DND-41 (cell line): Measurements from ENCODE around the gene ZP1.

Source experiments
- ATAC-seq: fragments of 200-7000 bp; cut with Tn5 transposase; 3 replicates; pipeline ENCODE4 v1.9.1; 2021; ENCODE audit warnings: low read depth; ENCODE audit not compliant: insufficient read depth
- DNase-seq: peaks from one replicate; pipeline ENCODE4 v3.0.0-alpha.2; 2020
- H2AFZ ChIP-seq: 2 replicates; pipeline ENCODE4 v1.6.0; 2012; ENCODE audit warnings: low read depth, low read length
- H3K27ac ChIP-seq: 2 replicates; pipeline ENCODE4 v1.5.1; 2012; ENCODE audit warnings: low read length, inconsistent platforms
- H3K27me3 ChIP-seq: fragments of 200-600 bp; sonication (generic); 2 replicates; pipeline ENCODE4 v1.6.0; 2012; ENCODE audit warnings: low read length, mild to moderate bottlenecking, inconsistent platforms; ENCODE audit not compliant: insufficient read depth, poor library complexity
- H3K36me3 ChIP-seq: 2 replicates; pipeline ENCODE4 v1.5.1; 2012; ENCODE audit warnings: low read length, inconsistent platforms; ENCODE audit not compliant: insufficient read depth
- H3K4me1 ChIP-seq: 2 replicates; pipeline ENCODE4 v1.5.1; 2012; ENCODE audit warnings: mild to moderate bottlenecking, low read length; ENCODE audit not compliant: insufficient read depth
- H3K4me2 ChIP-seq: 2 replicates; pipeline ENCODE4 v1.6.0; 2012; ENCODE audit warnings: mild to moderate bottlenecking, moderate library complexity, low read length, inconsistent platforms; ENCODE audit not compliant: insufficient read depth
- H3K4me3 ChIP-seq, 2 experiments: fragments of 200-600 bp in 1 of 2; shearing (Covaris generic) in 1 of 2; 2 replicates each; pipeline ENCODE4 v1.5.1; 2012 to 2016; ENCODE audit warnings: inconsistent platforms in 2 of 2, low read length in 2 of 2, mild to moderate bottlenecking in 2 of 2, low read depth in 1 of 2, moderate library complexity in 1 of 2
- H3K79me2 ChIP-seq: 2 replicates; pipeline ENCODE4 v1.6.0; 2012; ENCODE audit warnings: low read length, inconsistent platforms; ENCODE audit not compliant: insufficient read depth
- H3K9ac ChIP-seq: 2 replicates; pipeline ENCODE4 v1.6.0; 2012; ENCODE audit warnings: low read depth, mild to moderate bottlenecking, inconsistent platforms, low read length, moderate library complexity
- H3K9me3 ChIP-seq: 2 replicates; pipeline ENCODE4 v1.5.1; 2012; ENCODE audit warnings: low read length, moderate library complexity, mild to moderate bottlenecking, inconsistent platforms; ENCODE audit not compliant: insufficient read depth, severe bottlenecking
- H4K20me1 ChIP-seq: 2 replicates; pipeline ENCODE4 v1.6.0; 2012; ENCODE audit warnings: low read length; ENCODE audit not compliant: insufficient read depth
- EZH2 ChIP-seq: IDR thresholded peaks from 3 replicates; pipeline ENCODE4 v1.6.1; 2012; ENCODE audit warnings: borderline replicate concordance, low read depth, mild to moderate bottlenecking, moderate library complexity, low read length, inconsistent platforms; ENCODE audit not compliant: severe bottlenecking
- TF ChIP-seq, protein P1 (sequence below): IDR thresholded peaks from 2 replicates; pipeline ENCODE4 v1.5.1; 2012; ENCODE audit warnings: borderline replicate concordance, low read length, moderate library complexity, mild to moderate bottlenecking; ENCODE audit not compliant: poor library complexity, severe bottlenecking; ENCODE audit errors: extremely low read depth

Gene ZP1

DNA sequence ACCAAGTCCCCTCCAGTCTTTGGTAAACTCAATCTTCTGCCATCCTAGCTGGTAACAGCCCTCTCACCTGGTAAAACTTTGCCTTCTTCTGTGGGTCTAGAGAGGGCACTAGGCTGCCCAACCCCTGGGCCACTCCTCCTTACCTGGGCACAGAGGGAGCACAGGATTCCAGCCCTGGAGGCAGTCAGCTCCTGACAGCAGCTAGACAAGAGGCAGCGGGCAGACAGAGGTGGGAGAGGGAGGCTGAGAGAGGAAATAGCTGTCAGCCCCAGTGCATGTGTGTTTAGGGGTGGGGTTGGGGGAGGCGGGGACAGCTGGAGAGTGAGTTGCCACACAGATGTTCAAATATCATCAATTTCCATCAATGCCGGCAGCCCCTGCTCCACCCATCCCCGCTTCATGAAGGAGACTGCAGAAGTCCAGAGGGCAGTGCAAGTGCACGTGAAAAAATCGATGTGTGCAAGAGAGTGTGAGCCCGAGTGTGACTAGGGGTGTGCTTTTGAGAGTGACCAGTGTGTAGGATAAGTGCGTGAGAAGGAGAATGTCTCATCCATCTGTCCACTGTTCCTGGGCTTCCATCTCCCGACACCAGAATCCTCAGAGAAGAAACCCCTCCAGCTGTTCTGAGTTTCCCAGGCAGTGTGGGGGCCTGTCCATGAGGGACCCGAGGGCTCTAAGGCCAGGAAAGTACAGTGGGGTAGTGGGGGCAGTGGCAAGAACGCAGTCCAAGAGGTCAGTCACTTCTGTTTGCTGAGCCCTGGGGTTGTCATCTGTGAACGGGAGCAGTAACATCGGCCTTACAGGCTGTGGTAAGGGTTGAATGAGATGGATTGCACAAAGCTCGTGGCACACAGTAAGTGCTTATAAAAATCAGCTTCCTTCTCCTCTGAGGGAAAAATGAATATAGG, 11.4 kb upstream of the ZP1 start, which contains the start of gene PTGDR2:
Gene PTGDR2, minus strand, starts transcription at position 225 of the 908 bp plus-strand sequence. CDS start 2,228 bp downstream, outside the sequence.
- Histone ChIP-seq H3K9ac (no peak within 1 kb of the TSS), H3K4me3 (no peak within 1 kb of the TSS), H3K36me3 (peaks cover 8% of the 10 kb centered on the region), H4K20me1 (no peaks in the 10 kb centered on the region), H3K79me2 (no peaks in the 10 kb centered on the region), H3K4me1 (peaks cover 12% of the 10 kb centered on the region), H3K27ac (no peak within 1 kb of the TSS), H3K9me3 (no peaks in the 10 kb centered on the region), H3K27me3 (no peaks in the 10 kb centered on the region), H3K4me2 (no peak within 1 kb of the TSS), H2AFZ (no peak within 1 kb of the TSS)
- TF ChIP-seq EZH2: no peak
- TF ChIP-seq, protein P1, sequence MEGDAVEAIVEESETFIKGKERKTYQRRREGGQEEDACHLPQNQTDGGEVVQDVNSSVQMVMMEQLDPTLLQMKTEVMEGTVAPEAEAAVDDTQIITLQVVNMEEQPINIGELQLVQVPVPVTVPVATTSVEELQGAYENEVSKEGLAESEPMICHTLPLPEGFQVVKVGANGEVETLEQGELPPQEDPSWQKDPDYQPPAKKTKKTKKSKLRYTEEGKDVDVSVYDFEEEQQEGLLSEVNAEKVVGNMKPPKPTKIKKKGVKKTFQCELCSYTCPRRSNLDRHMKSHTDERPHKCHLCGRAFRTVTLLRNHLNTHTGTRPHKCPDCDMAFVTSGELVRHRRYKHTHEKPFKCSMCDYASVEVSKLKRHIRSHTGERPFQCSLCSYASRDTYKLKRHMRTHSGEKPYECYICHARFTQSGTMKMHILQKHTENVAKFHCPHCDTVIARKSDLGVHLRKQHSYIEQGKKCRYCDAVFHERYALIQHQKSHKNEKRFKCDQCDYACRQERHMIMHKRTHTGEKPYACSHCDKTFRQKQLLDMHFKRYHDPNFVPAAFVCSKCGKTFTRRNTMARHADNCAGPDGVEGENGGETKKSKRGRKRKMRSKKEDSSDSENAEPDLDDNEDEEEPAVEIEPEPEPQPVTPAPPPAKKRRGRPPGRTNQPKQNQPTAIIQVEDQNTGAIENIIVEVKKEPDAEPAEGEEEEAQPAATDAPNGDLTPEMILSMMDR: no peak
- ATAC-seq: peak; percentile 69
- peak; percentile 64 for DNase-seq

DNA sequence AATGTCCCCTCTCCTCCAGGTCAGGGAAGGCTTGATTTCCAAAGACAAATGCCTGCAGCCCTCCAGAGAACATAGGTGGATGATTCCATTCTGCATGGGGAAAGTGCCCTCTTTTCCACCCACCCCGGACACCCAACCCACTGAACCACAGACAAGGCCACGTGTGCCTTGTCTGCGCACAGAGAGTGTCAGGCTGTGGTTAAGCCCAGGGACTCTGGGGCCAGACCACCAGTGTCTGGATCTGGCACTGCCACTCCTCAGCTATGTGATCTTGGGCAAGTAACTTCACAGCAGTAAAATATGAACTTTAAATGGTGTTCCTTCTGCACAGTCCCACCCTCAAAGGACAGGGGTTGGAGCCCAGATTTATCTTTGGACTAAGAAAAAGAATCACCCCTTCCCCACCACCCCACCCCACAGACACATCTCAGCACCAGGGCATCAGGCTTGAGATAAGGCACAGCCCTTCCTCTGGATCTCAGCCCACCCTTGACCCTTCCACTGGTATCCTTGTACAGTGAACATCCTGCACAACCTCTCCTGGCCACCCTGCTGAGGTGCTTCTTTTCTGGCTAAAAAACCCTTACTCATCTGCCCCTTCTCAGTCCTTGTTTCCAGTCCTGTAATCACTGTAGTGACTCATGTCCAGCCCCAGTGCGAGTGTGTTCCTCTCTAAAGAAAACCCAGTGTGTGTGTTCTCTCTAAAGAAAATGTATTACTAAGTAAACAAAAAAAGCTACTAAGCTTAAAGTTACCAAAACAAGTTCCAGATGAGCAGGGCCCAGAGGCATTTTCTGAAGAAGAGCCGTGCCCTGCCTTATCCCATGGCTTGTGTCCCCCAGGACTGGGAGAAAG, 9.7 kb upstream of the ZP1 start:
- no peak overlapping the region for H3K4me2 ChIP-seq
- H3K79me2 ChIP-seq: no peaks in the 10 kb centered on the region
- no peaks in the 10 kb centered on the region for H3K27me3 ChIP-seq
- ATAC-seq (no peak), DNase-seq (no peak)
- no peaks in the 10 kb centered on the region for H4K20me1 ChIP-seq
- H3K36me3 ChIP-seq: no peaks in the 10 kb centered on the region
- TF ChIP-seq, protein P1: no peak
- no peak for TF ChIP-seq EZH2
- H3K4me3 ChIP-seq: no peak overlapping the region
- no peak overlapping the region for H3K27ac ChIP-seq
- H3K9me3 ChIP-seq: no peaks in the 10 kb centered on the region
- peaks cover 12% of the 10 kb centered on the region for H3K4me1 ChIP-seq
- H3K9ac ChIP-seq: no peak overlapping the region
- H2AFZ ChIP-seq: no peak overlapping the region

DNA sequence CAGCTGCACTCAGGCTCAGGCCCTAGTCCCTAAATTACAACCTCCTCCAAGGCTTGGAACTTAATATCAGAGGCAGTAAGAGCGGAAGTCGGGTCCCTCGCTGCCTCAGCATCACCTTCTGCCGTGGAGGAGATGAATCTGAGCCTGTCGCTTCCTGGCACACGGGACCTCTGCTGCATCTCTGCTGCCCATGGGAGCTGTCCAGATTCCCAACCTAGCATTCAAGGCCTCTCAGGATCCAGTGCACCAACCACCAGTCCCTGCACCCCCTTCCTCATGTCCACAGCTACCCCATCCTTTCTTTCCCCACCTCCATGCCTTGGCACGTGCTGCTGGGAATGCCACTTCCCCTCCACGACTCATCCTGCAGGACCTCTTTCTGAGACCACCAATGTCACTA, 9.1 kb upstream of the ZP1 start:
- no peaks in the 10 kb centered on the region for H3K36me3 ChIP-seq
- peaks cover 12% of the 10 kb centered on the region for H3K4me1 ChIP-seq
- H2AFZ ChIP-seq: no peak overlapping the region
- no peaks in the 10 kb centered on the region for H4K20me1 ChIP-seq
- no peaks in the 10 kb centered on the region for H3K79me2 ChIP-seq
- DNase-seq (no peak), ATAC-seq (no peak)
- H3K9me3 ChIP-seq: no peaks in the 10 kb centered on the region
- TF ChIP-seq, protein P1: no peak
- no peak for TF ChIP-seq EZH2
- H3K4me2 ChIP-seq: no peak overlapping the region
- no peaks in the 10 kb centered on the region for H3K27me3 ChIP-seq
- no peak overlapping the region for H3K9ac ChIP-seq
- 0 out of 2 replicates have a peak overlapping the region, but pooled peaks have one; percentile 16 for H3K27ac ChIP-seq
- H3K4me3 ChIP-seq: no peak overlapping the region
